Measurements from ENCODE around the gene IGIP.

DNA sequence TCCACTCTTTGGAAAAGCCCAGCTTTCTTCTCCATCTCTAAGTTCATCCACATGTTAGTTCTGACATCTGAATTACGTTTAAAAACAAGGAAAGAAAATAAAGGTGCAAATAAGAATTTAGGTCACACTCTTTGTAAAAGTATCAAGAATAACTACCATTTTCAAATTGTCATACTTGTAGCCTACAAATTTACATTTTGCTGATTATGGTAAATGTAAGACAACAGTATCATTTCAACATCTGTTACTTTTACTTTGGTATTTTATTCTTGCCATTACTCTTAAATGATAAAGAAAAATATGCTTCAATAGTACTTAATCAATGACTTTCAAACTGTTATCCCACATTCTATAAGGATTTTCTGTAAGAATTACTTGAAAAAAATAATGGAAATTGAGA lies 21.6 kb upstream of the IGIP start:
- TF ChIP-seq, protein P1, sequence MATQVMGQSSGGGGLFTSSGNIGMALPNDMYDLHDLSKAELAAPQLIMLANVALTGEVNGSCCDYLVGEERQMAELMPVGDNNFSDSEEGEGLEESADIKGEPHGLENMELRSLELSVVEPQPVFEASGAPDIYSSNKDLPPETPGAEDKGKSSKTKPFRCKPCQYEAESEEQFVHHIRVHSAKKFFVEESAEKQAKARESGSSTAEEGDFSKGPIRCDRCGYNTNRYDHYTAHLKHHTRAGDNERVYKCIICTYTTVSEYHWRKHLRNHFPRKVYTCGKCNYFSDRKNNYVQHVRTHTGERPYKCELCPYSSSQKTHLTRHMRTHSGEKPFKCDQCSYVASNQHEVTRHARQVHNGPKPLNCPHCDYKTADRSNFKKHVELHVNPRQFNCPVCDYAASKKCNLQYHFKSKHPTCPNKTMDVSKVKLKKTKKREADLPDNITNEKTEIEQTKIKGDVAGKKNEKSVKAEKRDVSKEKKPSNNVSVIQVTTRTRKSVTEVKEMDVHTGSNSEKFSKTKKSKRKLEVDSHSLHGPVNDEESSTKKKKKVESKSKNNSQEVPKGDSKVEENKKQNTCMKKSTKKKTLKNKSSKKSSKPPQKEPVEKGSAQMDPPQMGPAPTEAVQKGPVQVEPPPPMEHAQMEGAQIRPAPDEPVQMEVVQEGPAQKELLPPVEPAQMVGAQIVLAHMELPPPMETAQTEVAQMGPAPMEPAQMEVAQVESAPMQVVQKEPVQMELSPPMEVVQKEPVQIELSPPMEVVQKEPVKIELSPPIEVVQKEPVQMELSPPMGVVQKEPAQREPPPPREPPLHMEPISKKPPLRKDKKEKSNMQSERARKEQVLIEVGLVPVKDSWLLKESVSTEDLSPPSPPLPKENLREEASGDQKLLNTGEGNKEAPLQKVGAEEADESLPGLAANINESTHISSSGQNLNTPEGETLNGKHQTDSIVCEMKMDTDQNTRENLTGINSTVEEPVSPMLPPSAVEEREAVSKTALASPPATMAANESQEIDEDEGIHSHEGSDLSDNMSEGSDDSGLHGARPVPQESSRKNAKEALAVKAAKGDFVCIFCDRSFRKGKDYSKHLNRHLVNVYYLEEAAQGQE (IDR thresholded peaks at IDR 0.05; ENCODE audit: insufficient read depth in 1 of 2, low read depth in 2 of 2, low read length in 2 of 2): no peak
- no peak for TF ChIP-seq POLR2AphosphoS5 (IDR thresholded peaks at IDR 0.05; ENCODE audit: low read depth, low read length)

All from PFSK-1 (cell line).